K562 (cell line): Measurements from ENCODE around the gene NODAL. TPM values are rescaled to one million over a fixed set of nuclear protein-coding genes. Genes with fewer than 3 reads are reported as not detected.

Source experiments
- ATAC-seq: fragments of 200-7000 bp; cut with Tn5 transposase; 3 replicates; pipeline ENCODE4 v1.9.1; 2020; ENCODE audit warnings: moderate library complexity
- BruUV-seq: library from RNA; stranded (reverse); fragments of 400-500 nt; replicated peaks from 2 replicates; lab custom pipeline; 2021; lab: Mats Ljungman, UMichigan
- CTCF ChIA-PET: fragments of 300-600 bp; formaldehyde crosslinking; extraction: SDS; loops from one replicate; lab custom pipeline; 2021; ENCODE audit warnings: low intra/inter-chr PET ratio; lab: Yijun Ruan, JAX
- POLR2A ChIA-PET: fragments of 300-600, 350-650 bp; sonication (Branson Sonifier 250); formaldehyde crosslinking; extraction: SDS; loops from one replicate; lab custom pipeline; 2021; ENCODE audit warnings: antibody characterized with exemption, inconsistent platforms; lab: Yijun Ruan, JAX
- DNase-seq, 4 experiments: peaks; one replicate each; pipeline versions ENCODE4 v3.0.0 to v3.0.0-alpha.2; 2011 to 2018; ENCODE audit warnings: low spot score in 3 of 4, mixed read lengths in 3 of 4; ENCODE audit errors: extremely low read depth in 1 of 4
- FAIRE-seq: peaks from 2 replicates; lab custom pipeline; 2011; peaks lifted over from hg19 to GRCh38; lab: Jason Lieb, UNC
- H2AFZ ChIP-seq: 2 replicates; pipeline ENCODE4 v1.6.0; 2011; ENCODE audit warnings: low read depth, low read length, control low read depth, inconsistent platforms
- H3K27ac ChIP-seq: fragments of 200-600 bp; 3 replicates; pipeline ENCODE4 v1.8.0; 2011; ENCODE audit warnings: low read depth, mild to moderate bottlenecking, control low read depth, inconsistent platforms, low read length, moderate library complexity, mixed read lengths; ENCODE audit errors: extremely low read depth
- H3K27me3 ChIP-seq, 2 experiments: fragments of 300-600 bp in 1 of 2; 2 replicates in 1 of 2; 3 replicates in 1 of 2; pipeline versions ENCODE4 v1.6.0 to v1.8.0; 2011; ENCODE audit warnings: inconsistent platforms in 2 of 2, low read length in 2 of 2, mild to moderate bottlenecking in 1 of 2, mixed read lengths in 1 of 2, moderate library complexity in 1 of 2; ENCODE audit not compliant: control insufficient read depth in 2 of 2, insufficient read depth in 2 of 2
- H3K36me3 ChIP-seq: fragments of 300-600 bp; 3 replicates; pipeline ENCODE4 v1.8.0; 2011; ENCODE audit warnings: mild to moderate bottlenecking, low read length, inconsistent platforms; ENCODE audit not compliant: control insufficient read depth, insufficient read depth
- H3K4me1 ChIP-seq, 2 experiments: fragments of 200-600 bp in 1 of 2; replicated peaks in 1 of 2; 2 replicates in 1 of 2; 3 replicates in 1 of 2; pipeline versions ENCODE4 v1.5.1 to v1.8.0; 2011; ENCODE audit warnings: inconsistent platforms in 2 of 2, low read length in 2 of 2, mild to moderate bottlenecking in 1 of 2, mixed read lengths in 1 of 2, moderate library complexity in 1 of 2; ENCODE audit not compliant: control insufficient read depth in 2 of 2, insufficient read depth in 2 of 2
- H3K4me2 ChIP-seq: 2 replicates; pipeline ENCODE4 v1.6.1; 2011; ENCODE audit warnings: low read length, control low read depth, inconsistent platforms, mixed read lengths; ENCODE audit not compliant: insufficient read depth
- H3K4me3 ChIP-seq: fragments of 200-600 bp; sonication (generic), shearing (Covaris generic); 2 replicates; pipeline ENCODE4 v1.5.1; 2016; ENCODE audit warnings: control low read depth, inconsistent platforms
- H3K79me2 ChIP-seq: fragments of 200-600 bp; 3 replicates; pipeline ENCODE4 v1.8.0; 2011; ENCODE audit warnings: low read length, inconsistent platforms; ENCODE audit not compliant: control insufficient read depth, insufficient read depth
- H3K9ac ChIP-seq, 2 experiments: 2 replicates each; pipeline versions ENCODE4 v1.6.0 to v1.6.1; 2011; ENCODE audit warnings: low read depth in 2 of 2, low read length in 2 of 2, control low read depth in 1 of 2, inconsistent platforms in 1 of 2, mild to moderate bottlenecking in 1 of 2, mixed read lengths in 1 of 2; ENCODE audit not compliant: insufficient read depth in 1 of 2
- H3K9me1 ChIP-seq: one replicate; pipeline ENCODE4 v1.6.0; 2011; ENCODE audit warnings: inconsistent platforms, mild to moderate bottlenecking, low read length, moderate library complexity; ENCODE audit not compliant: control insufficient read depth, insufficient read depth
- H3K9me3 ChIP-seq: replicated peaks from 2 replicates; pipeline ENCODE4 v1.5.1; 2011; ENCODE audit warnings: low read depth, low read length, inconsistent platforms; ENCODE audit not compliant: control insufficient read depth, insufficient read depth
- H4K20me1 ChIP-seq: replicated peaks from 2 replicates; pipeline ENCODE4 v1.6.1; 2011; ENCODE audit warnings: low read length, inconsistent platforms, mixed read lengths; ENCODE audit not compliant: control insufficient read depth, insufficient read depth
- ADNP ChIP-seq: fragments of 200-800 bp; sonication (Bioruptor generic); IDR thresholded peaks from 2 replicates; pipeline ENCODE4 v1.6.1; 2016; ENCODE audit warnings: missing genetic modification characterization, missing compliant biosample characterization
- CBX1 ChIP-seq: sonication (generic); IDR thresholded peaks from 2 replicates; pipeline ENCODE4 v1.6.1; 2016; ENCODE audit warnings: antibody characterized with exemption, low read depth, mild to moderate bottlenecking
- E2F3 ChIP-seq: fragments of 250-450 bp; sonication (Bioruptor Pico); IDR thresholded peaks from 2 replicates; pipeline ENCODE4 v1.4.0; 2020; ENCODE audit warnings: mild to moderate bottlenecking
- HDAC8 ChIP-seq: fragments of 450-650 bp; IDR thresholded peaks from 2 replicates; pipeline ENCODE4 v1.6.1; 2016; ENCODE audit warnings: mild to moderate bottlenecking, missing genetic modification characterization, moderate library complexity, missing compliant biosample characterization
- HOMEZ ChIP-seq: fragments of 250-450 bp; sonication (Bioruptor Pico); IDR thresholded peaks from 2 replicates; pipeline ENCODE4 v1.4.0; 2020; ENCODE audit warnings: mild to moderate bottlenecking, moderate library complexity
- ZNF121 ChIP-seq: sonication (generic); formaldehyde crosslinking; conservative IDR thresholded peaks from 2 replicates; pipeline ENCODE4 v1.8.0; 2022; ENCODE audit warnings: missing genetic modification reagents
- ZNF146 ChIP-seq: IDR thresholded peaks from one replicate; pipeline ENCODE4 v1.6.1; 2018; ENCODE audit warnings: missing compliant biosample characterization; ENCODE audit not compliant: unreplicated experiment
- ZNF77 ChIP-seq: fragments of 250-450 bp; sonication (Bioruptor Pico); IDR thresholded peaks from 2 replicates; pipeline ENCODE4 v1.5.0; 2020
- WGBS: fragments of 100-300 bp; shearing (Covaris generic); methylation state at CpG from one replicate; pipeline ENCODE4 v1.1.6; 2016; ENCODE audit warnings: low coverage, mixed read lengths; ENCODE audit not compliant: insufficient coverage; ENCODE audit errors: missing lambda C conversion rate; 5-methylcytosine and 5-hydroxymethylcytosine counted together
- in situ Hi-C: fragments of 300-500 bp; cut with MboI; formaldehyde crosslinking; loops from 4 replicates; pipeline ENCODE4 v1.15.0; 2018; ENCODE audit warnings: inconsistent platforms, mixed read lengths
- intact Hi-C: fragments of 100-400 bp; cut with micrococcal nuclease; formaldehyde crosslinking; loops from 2 replicates; pipeline ENCODE4 v1.14.2; 2022
- polyA plus RNA-seq, 8 experiments: library from polyadenylated mRNA; depleted of rRNA in 4 of 8; stranded (reverse) in 5 of 8; unstranded in 3 of 8; fragments of >200 nt; fragmentation: Nextera tagmentation in 2 of 8; fragmentation: Illumina TruSeq in 1 of 8; extraction: Ambion mirVana in 2 of 8; extraction: Trizol in 1 of 8; gene quantifications; 2 replicates each; pipeline versions ENCODE4 v1.2.1 to v1.2.3, GENCODE V29; 2011 to 2014; ENCODE audit warnings: inconsistent platforms in 1 of 8, missing spikeins in 1 of 8
- total RNA-seq, 7 experiments: library from RNA; depleted of rRNA in 6 of 7; stranded (reverse); fragments of >200 nt in 6 of 7; fragmentation: Illumina TruSeq in 2 of 7; extraction: Trizol in 2 of 7; gene quantifications; 2 replicates each; pipeline versions ENCODE4 v1.2.1 to v1.2.3, GENCODE V29; 2011 to 2021; ENCODE audit warnings: low replicate concordance in 1 of 7

Gene NODAL
- total and polyA plus RNA-seq, 9 of the 15 experiments (the other 6 are each of a cell fraction or from before 2014, with no cell fraction given), result not detected

GRCh38 chr10:70424320-70424719, 17.2 kb downstream of the NODAL start (continued):
- no peak for TF ChIP-seq ADNP (tag)
- no peak for TF ChIP-seq HOMEZ
- TF ChIP-seq CBX1, result no peak
- TF ChIP-seq E2F3 (CRISPR knock-in tag), result no peak

GRCh38 chr10:70418713-70419112, 22.8 kb downstream of the NODAL start:
- no peak for FAIRE-seq
- ChIA-PET CTCF (no interaction called here), POLR2A (interaction anchor here (2.3 to 2.6 kb wide), 3 partner anchors 9 to 14 kb away, joined by 8 to 20 read pairs (median 11); partner anchors contain the start of gene EIF4EBP2)
- no peak overlapping the region for H3K9ac ChIP-seq
- H3K9me1 ChIP-seq, result no peaks in the 10 kb centered on the region
- no peak overlapping the region for H3K4me2 ChIP-seq
- BruUV-seq, result no TSS peak
- no peak overlapping the region for H3K27ac ChIP-seq
- H3K36me3 ChIP-seq, result peaks cover 43% of the 10 kb centered on the region
- H3K9me3 ChIP-seq, result no peaks in the 10 kb centered on the region
- DNase-seq, result no peak
- H3K4me1 ChIP-seq, result no peaks in the 10 kb centered on the region
- no peaks in the 10 kb centered on the region for H4K20me1 ChIP-seq
- ATAC-seq, result no peak
- H3K79me2 ChIP-seq, result peaks cover 7% of the 10 kb centered on the region
- H3K4me3 ChIP-seq, result no peak overlapping the region
- 68% methylated on average over 3 of the region's 3 CpGs for WGBS
- TF ChIP-seq ZNF146 (CRISPR knock-in tag) (no peak), HDAC8 (no peak), ZNF121 (peak; percentile 80), ZNF77 (CRISPR knock-in tag) (no peak)
- no peaks in the 10 kb centered on the region for H3K27me3 ChIP-seq
- in situ Hi-C loops, result no loop called here
- intact Hi-C loops, result no loop called here
- no peak overlapping the region for H2AFZ ChIP-seq
